HG03571 (cell line): Measurements from ENCODE around the gene PLCL2.
A peak's percentile ranks its signal among the peaks of the same experiment; 100 is the strongest.

ENCODE experiments used
- ATAC-seq: cut with Tn5 transposase; IDR thresholded peaks from one replicate; pipeline ENCODE4 v1.9.1; 2021; ENCODE audit not compliant: unreplicated experiment

PLCL2 gene

DNA sequence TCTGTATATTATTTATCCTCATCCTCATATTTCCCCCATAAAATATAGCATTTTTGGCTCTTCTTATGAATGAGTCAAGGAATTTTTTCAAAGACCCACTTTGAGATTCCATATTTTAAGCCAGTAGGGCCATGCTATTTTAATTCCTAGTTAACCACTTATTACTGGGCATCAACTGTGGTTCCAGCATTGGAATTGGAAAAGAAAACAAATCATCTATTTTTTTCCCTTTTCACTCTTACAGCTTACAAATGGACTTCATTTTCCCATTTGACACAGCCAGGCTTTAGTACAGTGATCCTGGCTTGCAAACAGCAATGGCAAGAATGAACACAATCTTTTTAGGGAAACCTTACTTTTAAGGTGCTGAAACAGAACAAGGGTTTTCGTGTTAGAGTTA is 19.4 kb upstream of the PLCL2 start:
- no peak for ATAC-seq

DNA sequence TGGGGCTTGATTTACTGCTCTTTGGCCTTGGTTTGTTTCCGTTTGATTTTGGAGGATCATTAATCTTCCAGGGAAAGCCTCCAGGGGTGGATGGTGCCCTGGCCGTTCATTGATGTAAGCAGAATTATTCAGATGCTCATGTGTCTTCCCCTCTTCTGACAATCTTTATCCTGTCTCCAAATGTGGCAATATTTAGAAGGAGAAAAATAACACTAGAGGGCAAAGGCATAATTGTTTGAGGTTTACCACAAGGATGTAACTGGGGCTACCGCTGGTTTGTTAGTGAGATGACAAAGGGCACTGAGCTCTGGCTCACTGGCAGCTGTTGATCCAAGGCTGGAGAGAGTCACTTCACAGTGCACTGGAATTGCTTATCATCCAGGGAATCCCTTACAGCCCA is 18.2 kb upstream of the PLCL2 start:
- ATAC-seq, result no peak

DNA sequence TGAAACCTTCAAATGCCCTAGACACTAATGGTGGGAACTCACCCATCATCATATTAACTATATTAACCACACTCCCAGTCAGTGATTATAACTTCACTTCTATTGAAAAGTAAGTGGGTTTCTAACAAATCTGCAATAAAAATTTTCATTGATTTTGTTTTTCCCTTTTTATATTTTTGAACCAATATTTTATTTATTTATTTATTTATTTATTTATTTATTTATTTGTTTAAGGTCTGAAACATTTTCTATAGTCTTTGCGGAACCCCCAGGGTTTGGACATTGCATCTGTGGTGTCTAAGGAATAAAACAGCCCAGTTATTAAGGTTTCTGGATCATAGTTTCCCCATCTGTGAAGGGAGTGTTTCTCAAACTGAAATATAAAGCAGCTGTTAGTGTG is 16.2 kb upstream of the PLCL2 start:
- no peak for ATAC-seq

DNA sequence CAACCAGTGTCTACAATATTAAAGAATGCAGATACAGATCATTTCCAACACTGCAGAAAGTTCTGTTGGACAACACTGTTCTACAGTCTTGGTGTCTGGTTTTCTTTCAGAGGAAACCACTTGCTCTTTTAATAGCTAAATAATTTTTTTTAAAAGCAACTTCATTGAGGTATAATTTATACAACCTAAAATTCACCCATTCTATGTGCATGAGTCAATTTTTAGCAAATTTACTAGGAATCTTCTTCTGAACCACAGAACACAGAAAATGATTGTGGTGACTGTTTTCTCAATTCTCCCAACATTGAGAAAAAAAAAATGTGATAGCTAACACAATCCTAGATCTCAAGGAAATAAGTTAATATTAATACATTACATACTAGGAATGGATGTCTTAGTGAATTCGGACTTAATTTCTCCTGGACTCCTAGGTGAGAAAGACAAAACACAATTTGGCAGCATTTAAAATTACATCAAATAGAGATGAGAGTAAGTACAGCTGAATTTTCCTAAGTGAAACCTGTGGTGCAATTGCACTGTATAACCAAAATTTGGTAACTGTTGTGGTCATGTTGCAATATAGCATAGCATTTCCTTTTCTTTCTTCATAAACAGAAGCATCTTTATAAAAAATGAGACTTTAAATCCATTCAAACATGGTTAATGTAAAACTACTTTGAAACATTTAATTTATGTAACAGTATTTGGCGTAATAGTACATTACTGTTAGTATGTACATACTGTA is 15.3 kb upstream of the PLCL2 start:
- ATAC-seq, result no peak

DNA sequence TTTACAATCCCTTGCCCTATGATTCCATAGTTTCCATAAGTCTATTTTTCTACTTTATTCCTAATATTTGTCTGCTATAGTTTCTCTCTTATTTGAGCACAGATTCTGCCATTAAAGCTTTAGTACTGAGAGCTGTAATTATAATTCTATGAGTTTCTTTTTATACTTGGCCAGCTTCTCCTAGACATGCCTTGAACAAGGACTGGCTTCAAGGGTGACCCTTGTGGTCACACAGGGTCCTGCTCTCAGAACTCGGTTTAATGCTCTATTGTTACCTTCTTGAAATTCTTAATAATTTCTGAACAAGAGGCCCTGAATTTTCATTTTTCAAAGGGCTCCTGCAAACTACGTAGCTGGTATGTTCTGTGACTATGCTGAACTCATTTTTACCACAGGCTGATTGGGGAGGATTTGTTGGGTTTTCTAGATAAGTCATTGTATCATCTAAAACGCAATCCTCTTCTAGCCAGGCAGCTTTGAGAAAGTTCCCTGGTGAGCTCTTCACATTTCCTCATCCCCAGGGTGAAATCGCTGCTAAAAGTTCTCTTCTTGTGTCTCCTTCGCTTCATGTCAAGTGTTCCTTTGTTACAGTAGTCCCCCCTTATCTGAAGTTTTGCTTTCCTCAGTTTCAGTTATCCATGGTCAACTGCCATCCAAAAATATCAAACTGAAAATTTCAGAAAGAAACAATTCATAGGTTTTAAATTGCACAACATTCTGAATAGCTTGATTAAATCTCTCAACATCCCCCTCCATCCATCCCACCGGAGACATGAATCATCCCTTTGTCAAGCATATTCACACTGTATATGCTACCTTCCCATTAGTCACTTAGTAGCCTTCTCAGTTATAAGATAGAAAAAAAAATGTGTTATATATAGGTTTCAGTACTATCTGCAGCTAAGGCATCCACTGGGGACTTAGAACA is 12.6 kb upstream of the PLCL2 start:
- no peak for ATAC-seq

DNA sequence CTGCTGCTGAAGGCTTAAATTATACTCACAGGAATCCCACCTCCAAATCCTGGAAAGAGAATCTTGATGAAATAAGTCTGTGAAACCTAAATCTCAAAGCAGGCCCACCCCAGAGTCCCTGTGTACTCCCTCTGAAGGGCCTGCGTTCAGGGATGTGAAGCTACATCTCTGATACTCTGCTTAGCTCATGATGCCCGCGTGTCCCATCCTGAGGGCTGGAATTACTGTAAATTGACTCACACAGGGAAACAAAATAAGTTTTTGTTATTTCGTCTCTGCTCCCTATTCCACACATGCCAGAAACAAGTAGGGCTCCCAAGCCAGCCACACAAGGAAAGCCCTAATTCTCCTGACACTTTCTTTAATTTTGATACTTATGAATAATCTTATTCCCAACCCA is 10.9 kb upstream of the PLCL2 start:
- no peak for ATAC-seq

DNA sequence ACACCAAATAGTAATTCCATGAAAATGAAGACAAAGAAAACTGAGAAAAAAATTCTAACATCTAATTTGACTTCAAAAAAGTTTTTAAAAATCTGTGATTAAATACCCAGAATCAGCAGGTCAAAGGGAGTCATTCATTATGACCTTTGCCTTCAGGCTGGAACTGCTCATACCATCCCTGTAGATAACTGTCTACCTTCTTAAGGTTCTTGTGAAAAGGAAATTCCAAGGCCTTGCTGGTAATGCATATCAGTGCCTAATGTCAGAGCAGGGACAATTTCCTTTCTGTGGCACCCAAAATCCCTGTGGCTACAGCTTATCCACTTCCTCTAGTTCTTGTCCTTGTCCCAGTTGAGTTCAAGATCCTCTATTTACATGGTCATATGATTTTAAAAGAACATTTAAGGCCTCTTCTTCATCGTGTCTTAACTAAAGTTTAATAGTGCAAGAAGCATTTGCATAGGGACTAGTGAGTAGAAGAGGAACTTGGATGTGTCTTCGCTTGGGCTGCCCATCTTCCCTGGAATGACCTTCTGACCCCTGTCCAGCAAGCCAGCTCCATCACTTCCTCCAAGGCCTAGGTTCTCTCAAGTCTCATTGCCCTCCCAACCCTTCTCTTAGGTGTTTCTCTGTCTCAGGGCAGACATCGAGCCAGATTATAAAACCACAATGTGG is 8.7 kb upstream of the PLCL2 start:
- no peak for ATAC-seq

DNA sequence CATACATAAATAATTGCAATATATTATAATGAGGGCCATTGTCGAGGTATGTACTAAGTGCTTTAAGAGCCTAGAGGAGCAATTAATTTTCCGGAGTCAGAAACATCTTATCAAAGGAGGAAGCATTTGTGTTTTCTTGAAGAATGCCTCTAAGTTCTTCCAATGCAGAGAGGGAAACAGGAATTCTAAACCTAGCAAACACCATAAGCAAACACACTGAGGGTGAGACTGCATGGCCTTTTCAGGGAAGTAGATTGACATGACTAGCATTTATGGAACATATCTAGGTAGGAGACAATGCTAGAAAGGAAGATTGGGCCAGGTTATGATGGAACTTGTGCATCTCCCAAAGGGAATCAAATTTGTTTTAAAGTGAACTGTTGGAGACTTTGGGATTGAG is 7.2 kb upstream of the PLCL2 start:
- no peak for ATAC-seq

DNA sequence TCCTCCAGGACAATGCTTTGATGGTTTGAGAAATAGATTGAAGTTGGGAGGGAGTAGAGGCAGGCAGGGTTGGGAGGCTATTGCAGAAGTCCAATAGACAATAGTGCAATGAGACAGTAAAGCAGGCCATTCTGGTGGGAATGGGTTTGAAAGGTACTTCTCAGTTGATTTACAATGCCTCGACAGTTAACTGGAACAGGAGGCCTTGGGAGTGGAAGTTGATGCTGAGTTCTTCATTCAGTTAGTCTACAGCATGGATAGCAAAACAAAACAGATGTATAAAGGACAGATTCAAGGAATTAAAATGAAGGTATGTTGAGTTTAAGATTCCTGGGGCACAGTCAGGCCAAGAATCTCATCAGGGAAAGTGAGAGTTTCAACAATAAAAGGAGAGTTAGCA is 6.8 kb upstream of the PLCL2 start:
- ATAC-seq, result no peak

DNA sequence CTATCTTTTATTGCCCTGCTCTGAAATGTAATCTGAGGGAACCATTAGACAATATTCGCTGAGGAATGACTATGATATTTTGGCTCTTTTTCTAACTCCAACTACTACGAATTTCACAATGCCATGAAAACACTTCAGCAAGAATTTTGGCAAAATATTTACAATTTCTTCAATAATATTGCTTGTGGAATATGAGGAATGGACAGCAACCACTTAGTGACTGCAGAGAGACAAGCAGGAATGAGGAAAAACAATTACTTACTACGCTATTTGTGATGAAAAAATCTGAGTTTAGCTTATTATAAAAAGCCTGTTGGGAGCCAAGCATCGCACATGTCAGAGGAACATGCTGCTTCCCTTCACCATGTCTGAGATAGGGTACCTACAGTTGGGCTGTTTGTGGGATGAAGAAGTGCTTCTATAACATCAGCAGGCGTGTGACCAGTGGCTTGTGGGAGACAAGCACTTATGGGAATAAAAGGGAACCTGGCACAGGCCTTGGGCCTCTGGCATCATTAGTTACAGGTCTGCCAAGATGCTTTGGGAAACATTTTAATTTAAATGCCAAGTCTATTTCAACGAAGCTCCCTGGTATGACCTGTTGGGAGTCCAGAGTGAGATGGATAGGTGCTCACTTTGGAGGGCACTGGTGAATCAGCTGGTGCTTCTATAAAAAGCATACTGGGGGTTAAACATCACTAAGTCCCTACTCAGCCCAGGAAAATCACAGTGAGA is 2.7 kb upstream of the PLCL2 start:
- ATAC-seq, result no peak

DNA sequence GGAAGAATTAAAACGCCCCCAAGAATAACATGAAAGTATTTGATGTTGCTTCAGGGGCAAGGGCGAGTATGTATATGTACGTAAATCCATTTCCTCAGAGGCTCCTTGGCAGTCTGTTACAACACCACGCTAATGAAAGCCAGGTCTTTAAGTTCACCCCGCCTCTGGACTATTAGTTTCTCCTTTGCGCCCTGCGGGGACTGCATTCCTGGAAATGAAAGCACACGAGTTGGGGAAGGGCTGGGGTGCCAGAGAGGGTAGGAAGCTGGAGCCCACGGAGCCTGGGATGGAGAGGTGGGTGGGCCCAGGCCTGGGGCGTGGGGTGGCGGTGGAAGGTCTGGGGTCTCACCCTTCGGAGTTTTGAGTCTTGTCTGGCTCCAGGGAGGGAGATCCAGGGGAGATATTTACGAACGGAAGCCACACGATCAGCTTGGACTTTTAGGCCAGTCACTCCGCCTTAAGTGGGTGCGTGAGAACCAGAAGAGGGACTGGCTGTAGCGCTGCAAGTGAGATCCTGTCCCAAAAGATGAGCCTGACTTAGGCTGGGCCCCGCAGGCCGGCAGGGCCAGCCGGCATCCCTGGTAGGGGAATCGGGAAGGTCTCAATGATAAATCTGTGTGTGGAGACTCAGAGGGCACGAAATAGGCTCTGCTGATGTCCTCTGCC is 1.6 kb upstream of the PLCL2 start:
- ATAC-seq, result no peak

DNA sequence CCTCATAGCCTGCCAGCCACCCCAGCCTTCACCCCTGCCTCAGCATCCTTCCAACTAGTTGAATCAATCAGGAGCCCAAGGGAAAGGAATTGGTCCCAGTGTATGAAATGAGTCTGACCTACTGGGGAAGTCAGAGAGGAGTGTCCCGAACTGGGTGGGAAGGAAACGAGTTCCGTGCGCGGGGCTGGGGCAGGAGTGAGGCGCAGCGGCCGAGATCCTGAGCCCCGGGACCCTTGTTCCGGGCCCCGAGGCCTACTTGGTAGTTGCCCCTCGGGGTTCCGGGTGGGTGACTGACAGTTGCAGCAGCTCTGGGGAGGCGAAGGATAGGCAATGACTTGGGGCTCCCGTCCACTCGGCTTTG is 1.1 kb upstream of the PLCL2 start:
- no peak for ATAC-seq

DNA sequence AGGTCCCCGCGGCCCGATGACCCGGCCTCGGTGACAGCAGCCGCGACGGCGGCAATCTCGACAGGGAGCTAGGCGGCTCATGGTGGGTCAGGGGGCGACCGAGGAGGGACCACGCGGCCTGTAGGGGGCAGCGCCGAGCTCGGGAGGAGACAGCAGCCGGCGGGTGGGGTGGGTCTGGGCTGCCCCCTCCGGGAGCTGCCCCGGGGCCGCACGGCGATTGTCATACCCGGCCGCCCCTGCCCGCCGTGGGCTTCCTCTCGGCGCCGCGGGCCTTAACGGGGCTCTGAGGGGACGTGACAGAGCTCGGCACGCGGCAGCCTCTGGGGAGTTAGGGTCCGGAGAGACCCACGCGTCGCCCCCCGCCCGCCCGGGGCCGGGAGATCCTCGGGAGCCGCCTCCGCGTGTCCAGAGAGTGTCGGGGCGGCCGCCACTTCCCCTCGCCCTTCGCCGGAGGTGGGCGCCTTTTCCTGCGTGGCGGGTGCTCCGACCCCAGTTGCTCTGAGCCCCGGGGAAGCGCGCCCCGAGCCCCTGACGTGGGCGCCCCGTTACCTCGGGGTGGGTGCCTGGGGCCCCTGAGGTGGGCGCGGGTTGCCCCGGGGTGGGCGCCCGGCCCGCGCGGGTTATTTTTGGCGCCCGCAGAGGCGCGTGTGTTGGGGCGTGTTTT is 539 bp upstream of the PLCL2 start:
- ATAC-seq, result peak; percentile 30

DNA sequence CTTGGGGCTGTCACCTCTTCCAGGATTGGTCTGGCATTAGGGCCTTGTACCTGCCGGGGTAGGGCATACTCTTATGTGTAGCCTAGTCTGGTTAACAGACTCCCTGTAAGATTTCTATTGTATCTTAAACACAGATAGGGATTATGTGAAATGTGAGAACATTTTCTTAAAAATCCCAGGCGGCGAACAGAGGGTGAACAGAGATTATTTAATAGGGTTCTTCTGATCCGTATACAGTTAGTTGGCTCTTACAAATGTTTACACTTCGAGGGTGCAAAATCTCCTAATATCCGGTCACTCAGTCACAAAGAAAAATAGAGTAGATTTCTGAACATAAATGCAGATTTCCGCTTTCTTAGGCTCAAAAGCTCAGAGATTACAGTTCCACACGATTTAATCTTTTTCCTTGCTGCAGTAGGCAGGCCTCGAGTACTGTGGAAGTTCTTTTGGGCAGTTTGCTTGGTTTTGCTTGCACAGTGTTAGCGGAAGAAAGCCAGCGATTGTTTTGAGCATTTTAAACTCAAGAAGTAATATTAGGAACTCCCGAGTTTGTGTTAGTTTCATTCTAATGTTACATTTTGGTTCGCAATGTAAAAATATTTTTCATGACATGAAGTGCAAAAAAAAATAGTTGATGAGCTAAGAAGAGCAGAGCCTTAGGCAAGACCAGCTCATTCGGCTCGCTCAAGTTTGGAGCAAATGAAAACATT is 993 bp downstream of the PLCL2 start:
- ATAC-seq, result no peak

DNA sequence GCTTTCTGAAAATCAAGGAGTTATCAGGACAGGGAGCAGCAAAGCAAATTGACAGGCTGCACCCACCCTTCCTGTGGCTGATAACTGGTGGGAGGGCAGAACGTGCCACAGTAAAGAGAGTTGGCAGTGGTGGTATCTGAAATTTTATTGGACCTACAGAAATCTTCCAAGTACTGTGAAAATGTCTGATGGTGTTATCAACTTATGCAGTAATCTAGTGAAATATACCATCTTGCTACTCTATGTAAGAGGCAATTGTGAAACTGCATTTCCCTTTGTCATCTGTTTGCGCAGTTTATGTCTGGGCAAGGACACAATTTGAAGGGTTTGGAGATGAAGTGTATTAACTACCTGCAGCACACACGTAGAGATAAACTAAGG is 1.5 kb downstream of the PLCL2 start:
- ATAC-seq, result no peak

DNA sequence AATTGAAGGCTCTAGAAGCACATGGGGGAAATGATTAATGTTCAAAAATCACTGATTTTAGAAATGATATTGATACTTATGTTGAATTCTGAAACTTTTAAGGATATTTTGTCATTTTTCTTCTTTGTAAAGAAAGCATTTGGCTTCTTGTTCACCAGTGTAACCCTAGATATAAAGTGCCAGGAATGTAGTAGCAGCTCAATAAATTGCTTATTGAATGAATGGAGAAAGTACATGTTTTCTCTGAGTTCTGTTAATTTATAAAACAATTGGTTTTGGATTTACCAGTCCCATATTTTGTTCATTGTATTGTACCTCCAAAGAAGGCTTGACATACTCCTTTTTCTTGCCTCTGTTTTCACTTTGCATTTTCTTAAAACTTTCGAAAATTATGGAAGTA is 2.4 kb downstream of the PLCL2 start:
- no peak for ATAC-seq

DNA sequence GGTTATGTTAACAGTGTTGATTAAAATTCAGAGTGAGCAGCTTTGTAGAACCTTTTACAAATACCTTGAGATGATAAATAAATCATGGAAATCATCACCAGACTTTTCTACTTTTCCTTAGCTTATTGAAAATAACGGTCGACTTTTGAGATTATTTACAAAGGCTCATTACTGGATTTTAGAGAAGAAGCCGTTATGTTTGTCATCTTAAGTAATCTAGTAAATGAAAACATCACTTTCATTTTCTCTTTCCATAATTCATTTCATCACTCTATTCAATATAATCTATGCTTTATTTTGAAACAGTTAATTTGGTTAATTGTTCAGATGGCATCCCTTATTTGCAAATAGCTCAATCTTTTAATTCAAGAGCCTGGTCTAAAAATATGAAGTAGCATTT is 3.6 kb downstream of the PLCL2 start:
- no peak for ATAC-seq

DNA sequence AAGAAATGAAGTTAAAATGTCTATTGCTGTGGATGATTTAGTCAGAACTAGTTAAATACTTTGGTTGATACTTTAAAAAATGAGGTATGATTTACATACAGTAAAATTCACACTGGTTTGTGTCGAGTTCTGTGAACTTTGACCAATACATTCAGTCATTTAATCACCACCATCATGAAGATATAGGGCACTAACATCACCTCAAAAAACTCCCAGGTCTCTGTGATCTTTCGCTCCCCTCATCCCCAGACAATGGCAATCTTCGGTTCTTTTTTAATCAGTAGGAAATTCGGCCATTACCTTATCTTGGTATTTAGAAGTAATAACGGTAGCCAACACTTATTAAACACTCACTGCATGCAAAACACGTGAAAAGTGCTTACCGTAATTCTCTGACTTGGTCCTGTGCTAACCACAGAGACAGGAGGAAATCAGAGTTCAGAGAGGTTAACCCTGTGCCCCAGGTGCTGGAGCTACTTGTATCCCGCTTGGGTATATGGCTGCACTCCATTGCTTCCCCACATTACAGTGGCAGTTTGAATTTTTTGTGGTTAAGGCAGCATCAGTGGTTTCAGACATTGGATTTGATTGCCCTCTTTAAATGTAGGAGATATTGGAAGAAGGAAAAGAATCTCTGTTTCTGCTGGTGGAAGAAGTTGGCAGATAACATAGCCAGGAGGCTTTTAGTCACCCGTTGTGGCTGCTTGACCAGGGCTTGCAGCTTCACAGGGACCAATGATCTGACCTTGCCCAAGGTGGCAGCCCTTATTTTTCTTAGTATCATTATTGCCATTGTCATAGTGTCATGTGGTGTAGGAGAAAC is 4.2 kb downstream of the PLCL2 start:
- peak; percentile 39 for ATAC-seq
